HG03103 (cell line): Measurements from ENCODE around the gene AFF3.
"Not testable (repeated sequence)": the region's sequence is repeated elsewhere in the genome, so short reads cannot be mapped to it uniquely, and the experiment has no call there.

Experiments
- ATAC-seq: cut with Tn5 transposase; IDR thresholded peaks from one replicate; pipeline ENCODE4 v1.9.1; 2021; ENCODE audit warnings: low read depth; ENCODE audit not compliant: unreplicated experiment

The AFF3 gene

DNA sequence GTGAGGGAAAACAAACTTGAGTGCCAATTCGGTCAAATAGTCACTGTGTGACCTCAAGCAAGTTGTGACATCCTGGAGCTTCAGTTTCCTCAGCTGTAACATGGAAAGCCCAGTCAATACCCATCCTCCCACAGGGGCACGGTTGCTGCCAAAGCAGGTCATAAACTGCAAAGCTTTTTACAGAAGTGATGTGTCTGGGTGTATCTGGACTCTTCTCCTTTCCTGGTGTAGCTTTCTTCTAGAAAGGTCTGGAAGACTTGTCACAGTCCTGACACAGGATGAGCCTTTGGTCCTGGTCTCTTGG is 4.2 kb upstream of the AFF3 start:
- no peak for ATAC-seq

DNA sequence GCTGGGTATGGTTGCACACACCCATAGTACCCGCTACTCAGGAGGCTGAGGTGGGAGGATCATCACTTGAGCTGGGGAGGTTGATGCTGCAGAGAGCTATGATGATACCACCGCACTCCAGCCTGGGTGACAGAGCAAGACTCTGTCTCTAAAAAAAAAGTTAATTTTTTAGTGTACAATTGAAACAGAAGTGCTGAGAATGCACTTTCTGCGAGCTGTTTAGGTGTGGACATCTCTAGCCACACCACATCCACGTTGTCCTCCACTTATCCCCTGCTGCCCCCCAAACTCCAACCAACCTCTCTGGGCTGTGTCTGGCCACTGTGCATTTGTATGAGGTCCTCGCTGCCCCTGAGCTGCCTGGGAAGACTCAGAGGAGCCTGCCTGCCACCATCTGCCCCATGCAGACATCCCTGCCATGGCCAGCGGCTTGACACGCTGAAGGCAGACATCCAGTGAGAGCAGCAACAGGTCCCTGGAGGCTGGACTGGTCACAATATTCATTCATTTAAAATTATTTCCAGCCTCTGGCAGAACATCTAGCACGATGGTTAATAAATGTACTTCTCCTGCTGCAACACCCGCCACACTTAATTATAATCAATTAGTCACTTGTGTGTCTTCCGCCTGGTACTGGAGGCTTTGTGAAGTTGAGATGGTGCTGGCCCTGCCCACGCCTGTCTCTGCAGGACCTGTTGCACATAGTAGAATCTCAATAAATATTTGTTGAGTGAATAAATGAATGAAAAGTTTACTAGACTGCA is 3.7 kb upstream of the AFF3 start:
- ATAC-seq: no peak

DNA sequence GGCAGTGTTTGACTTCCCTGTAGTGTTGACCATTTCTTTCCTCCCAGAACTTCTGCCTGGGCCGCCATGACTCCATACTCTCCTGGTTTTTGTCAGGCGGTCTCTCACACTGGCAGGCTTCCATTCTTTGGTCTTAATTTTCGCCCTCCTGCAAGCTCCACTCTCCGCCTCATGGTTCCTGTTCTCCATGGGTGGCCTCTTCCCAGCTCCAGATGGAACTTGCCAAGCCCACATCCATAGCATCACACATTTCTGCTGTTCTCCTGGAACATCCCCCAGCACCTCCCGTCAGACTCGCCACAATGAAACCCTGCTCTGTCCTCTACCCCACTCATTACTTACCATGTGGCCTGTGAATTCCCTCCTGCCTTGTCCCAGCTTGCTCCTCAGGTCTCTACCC is 896 bp upstream of the AFF3 start:
- no peak for ATAC-seq

DNA sequence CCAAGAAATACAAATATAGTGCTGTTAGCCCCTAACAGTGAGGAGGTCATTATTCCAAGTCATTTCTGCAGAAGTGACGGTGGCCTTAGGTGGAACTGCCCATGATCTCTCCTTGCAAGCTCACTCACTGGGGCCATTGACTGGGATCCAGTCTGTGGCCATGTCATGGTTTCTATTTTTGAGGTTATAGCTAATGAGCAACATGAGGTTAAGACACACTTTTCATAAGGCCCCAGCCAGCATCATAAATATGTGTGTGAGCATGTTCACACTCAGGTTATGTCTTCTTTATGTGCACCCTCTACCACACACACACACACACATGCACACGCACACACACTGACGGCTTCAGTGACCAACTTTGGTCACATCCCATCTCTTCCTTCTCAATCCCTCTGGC is 484 bp downstream of the AFF3 start:
- no peak for ATAC-seq

DNA sequence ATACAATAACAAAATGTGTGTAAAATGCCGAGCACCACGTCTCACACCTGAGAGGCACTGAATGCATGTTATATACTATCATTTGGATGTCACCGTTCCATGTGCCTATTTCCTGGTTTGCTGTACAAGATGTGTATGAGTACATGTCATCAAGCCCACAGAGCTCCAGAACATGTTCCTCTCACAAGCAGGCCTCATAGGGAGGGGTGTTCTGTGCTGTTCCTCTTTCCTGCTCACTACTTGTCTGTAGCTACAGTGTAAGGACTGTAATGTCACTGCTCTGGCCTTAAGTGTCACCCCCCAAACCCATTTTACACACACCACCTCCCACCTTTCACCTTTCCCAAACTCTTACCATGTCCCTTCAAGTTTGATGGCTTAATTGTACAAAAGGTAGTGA is 1.8 kb downstream of the AFF3 start:
- ATAC-seq: no peak

GRCh38 chr2:100137866-100138570 is 4.4 kb downstream of the AFF3 start:
- ATAC-seq: no peak

DNA sequence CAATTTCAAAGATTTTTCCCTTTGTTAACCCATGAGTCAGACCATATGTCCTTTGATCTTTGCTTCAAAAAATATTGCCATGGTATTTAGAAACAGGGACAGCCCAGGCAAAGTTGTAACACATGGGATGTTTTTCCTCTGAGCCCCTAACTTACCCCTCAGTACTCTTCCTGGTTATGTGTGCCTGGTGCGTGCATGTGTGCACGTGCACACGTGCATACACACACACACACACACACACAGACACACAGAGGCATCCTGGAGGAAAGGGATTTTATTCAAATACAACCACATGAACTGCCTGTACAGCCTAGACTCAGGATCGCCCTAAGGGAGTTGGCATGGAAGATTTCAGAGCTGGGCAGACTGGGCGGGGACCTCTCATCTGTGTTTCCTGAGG is 5.1 kb downstream of the AFF3 start:
- no peak for ATAC-seq

DNA sequence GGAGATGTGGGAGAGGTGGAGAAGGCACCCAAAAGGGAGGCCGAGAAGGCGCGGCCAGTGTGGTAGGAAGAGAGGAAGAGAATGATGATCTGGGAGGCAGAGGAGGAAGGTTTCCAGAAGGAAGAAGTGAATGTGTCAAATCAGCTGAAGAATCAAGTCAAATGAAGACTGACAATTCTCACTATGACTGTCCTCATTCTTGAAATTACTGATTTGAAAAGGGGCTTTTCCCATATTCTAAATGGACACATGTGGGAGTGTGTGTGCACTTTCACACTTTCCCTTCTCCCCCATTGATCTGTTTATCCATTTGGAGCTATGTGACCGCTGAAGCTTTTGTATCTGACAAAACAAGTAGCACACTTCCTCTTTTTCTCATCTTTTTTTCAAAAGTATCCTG is 6.1 kb downstream of the AFF3 start:
- ATAC-seq: no peak

DNA sequence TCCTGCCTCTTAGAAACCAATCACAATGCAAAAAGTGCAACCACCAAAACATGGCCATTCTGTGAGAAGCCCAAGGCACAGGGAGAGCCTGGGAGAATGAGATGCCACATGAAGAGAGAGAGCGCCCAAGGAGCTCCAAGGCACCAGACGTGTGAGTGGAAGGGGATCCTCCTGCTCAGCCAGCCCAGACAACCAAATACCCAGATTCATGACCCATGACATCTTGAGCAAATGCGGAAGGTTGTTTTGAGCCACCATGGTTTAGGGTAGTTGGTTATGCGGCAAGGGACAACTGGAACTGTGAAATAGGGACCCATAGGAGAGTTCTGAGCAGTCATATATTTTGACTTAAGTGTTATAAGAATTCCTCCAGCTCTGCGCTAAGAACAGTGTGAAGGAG is 7.0 kb downstream of the AFF3 start:
- ATAC-seq: no peak

- no peak for ATAC-seq
Observed at GRCh38 chr2:100130595-100131391, 11.6 kb downstream of the AFF3 start.

DNA sequence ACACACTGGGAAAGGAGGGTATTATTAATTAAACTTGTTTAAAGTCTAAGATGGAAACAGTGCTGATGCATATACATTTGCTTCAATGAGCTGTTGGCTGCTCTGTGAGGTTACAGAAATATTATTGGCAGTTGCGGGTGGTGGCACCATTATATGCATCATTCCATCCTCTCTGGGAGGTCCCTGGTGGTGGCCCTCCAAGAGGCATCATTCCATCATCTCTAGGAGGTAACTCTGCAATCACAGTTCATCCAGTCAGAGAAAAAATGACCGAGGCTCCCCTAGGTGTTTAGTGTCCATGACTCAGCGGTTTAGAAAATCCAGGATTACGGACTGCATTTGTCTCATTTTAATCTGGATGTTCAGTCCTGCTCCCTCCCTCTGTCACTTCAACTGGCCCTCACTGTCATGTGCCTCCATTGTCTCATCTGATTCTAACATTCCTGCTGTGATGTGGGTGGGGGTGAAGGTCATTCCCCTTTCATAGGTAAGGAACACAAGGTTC is 15.4 kb downstream of the AFF3 start:
- ATAC-seq: no peak

- ATAC-seq: no peak
Observed at GRCh38 chr2:100126201-100126600, 16.2 kb downstream of the AFF3 start.

DNA sequence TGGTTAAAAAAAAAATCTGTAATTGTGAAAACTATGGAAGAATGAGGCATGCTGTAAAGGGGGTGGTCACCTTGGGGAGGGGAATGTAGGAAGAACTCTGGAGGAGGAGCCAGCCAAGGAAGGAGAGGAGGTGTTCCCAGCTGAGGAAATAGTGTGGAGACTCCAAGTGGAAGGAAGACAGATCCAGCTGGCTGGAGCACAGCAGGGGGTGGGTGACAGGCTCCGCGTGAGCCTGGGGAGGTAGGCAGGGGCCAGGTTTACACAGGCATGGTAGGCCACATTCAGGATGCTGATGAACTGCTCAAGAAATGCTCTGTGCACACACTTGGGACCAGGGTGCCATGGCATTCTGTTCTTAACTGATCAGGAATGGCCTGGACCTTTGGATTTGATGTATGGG is 16.8 kb downstream of the AFF3 start:
- ATAC-seq: no peak

DNA sequence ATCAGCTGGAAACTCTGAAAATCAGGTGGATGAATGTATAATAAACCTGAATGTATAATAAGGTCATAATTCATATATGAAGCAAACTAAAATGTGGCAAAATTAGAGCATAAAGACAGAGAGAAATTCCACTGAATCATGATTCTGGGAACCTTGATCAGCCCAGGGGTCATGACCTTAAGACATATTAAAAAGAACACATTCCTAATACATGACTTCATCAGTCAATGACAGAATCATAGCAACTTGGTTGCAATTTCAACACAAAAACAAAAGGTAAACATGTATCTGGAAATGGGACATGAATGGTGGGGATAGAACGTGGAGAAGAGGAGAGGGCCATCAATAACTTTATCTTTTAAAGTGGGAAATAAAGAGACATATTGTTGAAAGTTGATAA is 17.6 kb downstream of the AFF3 start:
- ATAC-seq: no peak

DNA sequence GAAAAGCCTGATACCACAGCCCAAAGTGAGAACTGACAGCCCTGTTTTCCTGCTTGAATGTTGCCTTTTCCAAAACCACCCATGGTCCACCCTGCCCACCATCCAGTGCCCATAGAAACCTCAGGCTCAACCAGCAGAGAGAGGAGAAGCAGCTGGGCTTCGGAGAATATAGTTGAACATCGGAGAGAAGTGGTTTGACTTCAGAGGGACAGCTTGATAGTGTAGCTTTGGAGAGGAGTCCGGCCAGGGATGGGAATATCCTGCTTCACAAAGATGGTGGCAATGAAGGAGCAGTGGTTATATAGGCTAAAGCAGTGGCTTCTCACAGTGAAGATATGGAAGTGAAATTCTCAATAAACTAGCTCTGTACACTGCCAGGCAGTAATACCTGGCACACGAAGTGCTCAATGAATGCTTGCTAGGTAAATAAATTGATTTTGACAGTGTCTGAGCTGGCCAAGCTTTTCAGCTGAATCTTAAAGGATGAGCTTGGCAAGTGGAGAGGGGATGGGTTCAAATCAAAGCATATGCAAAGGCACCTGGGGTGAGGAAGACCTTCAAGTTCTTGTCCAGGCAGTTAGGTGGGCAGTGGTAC is 21.2 kb downstream of the AFF3 start:
- ATAC-seq: no peak

GRCh38 chr2:100119235-100119634 is 23.2 kb downstream of the AFF3 start:
- ATAC-seq: no peak

DNA sequence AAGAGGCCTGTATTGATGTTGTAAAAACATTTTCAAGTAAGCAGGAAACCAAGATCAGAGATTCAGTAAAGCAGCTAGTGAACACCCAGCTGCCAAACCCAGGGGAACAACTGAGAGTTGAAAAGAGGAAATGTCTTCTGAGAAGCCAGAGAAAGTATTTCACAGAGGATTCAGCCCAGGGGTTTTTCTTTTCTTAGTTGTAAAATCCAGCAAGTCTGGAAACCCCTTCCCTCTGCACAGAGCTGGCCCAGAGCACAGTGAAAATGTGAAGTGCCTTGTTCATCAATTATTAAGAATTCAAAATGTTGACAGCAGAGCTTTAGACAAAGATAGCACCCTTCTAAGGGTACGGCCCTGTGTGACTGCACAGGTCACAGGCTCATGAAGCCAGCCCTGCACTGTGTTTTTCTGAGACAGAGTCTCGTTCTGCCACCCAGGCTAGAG is 28.4 kb downstream of the AFF3 start:
- peak; percentile 83 for ATAC-seq

DNA sequence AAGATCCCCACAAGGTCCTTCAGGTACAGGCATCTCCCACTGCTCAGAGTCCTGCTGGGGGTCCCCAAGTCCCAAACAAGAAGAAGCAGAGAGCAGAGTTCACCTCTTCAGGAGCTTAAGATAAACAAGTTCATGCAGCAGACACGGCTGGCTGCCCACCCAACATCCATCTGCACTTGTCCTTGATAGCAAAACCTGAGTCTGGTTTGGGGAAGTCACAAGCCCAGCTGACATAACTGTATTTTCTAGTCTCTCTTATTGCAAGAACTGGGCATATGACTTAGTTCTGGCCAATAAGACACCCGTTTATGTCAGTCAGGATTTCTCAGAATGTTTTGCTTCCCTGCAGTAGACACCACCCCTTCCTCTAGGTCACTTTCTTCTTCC is 31.8 kb downstream of the AFF3 start:
- ATAC-seq: peak; percentile 44

DNA sequence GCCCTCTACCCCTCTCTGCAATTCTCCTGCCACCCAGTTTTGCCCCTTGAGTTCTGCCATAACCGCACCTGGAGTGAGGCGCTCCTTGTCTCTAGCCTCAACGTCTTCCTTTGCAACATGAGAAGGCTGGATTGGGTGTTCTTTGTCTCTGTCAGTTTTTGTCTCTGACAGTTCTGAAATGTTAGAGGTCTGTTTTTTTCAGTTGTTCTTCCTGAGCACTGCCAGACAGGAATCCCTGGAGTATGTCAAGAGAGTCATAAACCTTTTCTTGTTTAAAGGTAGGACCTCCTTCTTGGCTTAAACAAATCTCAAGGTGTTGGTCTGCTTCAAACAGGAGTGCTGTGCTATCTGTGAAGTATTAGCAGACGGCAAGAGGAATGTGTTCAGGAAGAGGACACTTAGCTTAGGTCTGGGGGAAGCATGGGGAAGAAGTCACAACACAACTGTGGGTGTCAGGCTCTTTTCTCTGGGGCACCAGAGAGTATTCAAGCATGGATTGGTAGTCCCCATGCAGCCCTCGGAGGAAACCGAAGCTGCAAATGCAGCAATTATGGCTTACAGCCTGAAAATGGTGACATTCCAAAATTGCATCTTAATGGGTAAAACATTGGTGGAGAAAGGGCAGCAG is 32.3 kb downstream of the AFF3 start:
- ATAC-seq: no peak

GRCh38 chr2:100108648-100109020 is 33.8 kb downstream of the AFF3 start:
- ATAC-seq: not testable (repeated sequence)
